Peyer's patch (tissue), 4 donors: ENCODE measurements around the gene IQGAP2. TPM values are rescaled to one million over a fixed set of nuclear protein-coding genes. Genes with fewer than 3 reads are reported as not detected.

Experiments
- DNase-seq, 3 donors: peaks; one replicate each; pipeline ENCODE4 v3.0.0-alpha.2; 2017 to 2019
- H3K27ac ChIP-seq, 4 donors: fragments of 200-600 bp; sonication (generic); one replicate each; pipeline ENCODE4 v1.5.1; 2016 to 2019
- H3K27me3 ChIP-seq, 2 donors: fragments of 200-600 bp; sonication (generic); one replicate each; pipeline ENCODE4 v1.5.1; 2019
- H3K36me3 ChIP-seq, 3 donors: fragments of 200-600 bp; sonication (generic); one replicate each; pipeline ENCODE4 v1.5.1; 2016 to 2019
- H3K4me1 ChIP-seq, 4 donors: fragments of 200-600 bp; sonication (generic); one replicate each; pipeline ENCODE4 v1.5.1; 2016 to 2019
- H3K4me3 ChIP-seq, 4 donors: fragments of 200-600 bp; sonication (generic); 1 replicate in 3 of 4; 2 replicates in 1 of 4; pipeline ENCODE4 v1.5.1; 2016 to 2019; ENCODE audit warnings: mild to moderate bottlenecking in 1 of 4
- H3K9me3 ChIP-seq, 4 donors: fragments of 200-600 bp; sonication (generic); one replicate each; pipeline ENCODE4 v1.5.1; 2016 to 2019; ENCODE audit warnings: mild to moderate bottlenecking in 1 of 4
- CTCF ChIP-seq, 6 experiments: fragments of 450-650 bp in 4 of 6; fragments of 200-600 bp in 2 of 6; sonication (generic) in 1 of 6; IDR thresholded peaks; one replicate each; pipeline ENCODE4 v1.5.1; 2017 to 2019; ENCODE audit warnings: antibody characterized with exemption in 6 of 6, mild to moderate bottlenecking in 3 of 6, moderate library complexity in 1 of 6
- POLR2A ChIP-seq, 2 donors: fragments of 450-650 bp; IDR thresholded peaks; one replicate each; pipeline ENCODE4 v1.5.1; 2017; ENCODE audit warnings: antibody characterized with exemption in 2 of 2, mild to moderate bottlenecking in 2 of 2, moderate library complexity in 2 of 2
- total RNA-seq, 4 donors: library from RNA; depleted of rRNA; stranded (reverse); fragments of >200 nt; gene quantifications; one replicate each; pipeline ENCODE4 v1.1.0, GENCODE V29; 2016

IQGAP2 gene
- total RNA-seq, 4 donors from 2014 or later: 58.6 to 110 (median 84.7) TPM

GRCh38 chr5:76455531-76456133 is 52.5 kb downstream of the IQGAP2 start:
- no peak overlapping the region for H3K4me3 ChIP-seq
- no peak overlapping the region for H3K27ac ChIP-seq
- H3K36me3 ChIP-seq: no peaks in the 10 kb centered on the region
- TF ChIP-seq POLR2A (IDR thresholded peaks at IDR 0.05) (no peak), CTCF (IDR thresholded peaks at IDR 0.05) (no peak)
- H3K4me1 ChIP-seq: peaks cover 0 to 24% (median 2%) of the 10 kb centered on the region in 4 donors
- no peaks in the 10 kb centered on the region for H3K27me3 ChIP-seq
- H3K9me3 ChIP-seq: no peaks in the 10 kb centered on the region
- no peak for DNase-seq

GRCh38 chr5:76456258-76456657 is 53.2 kb downstream of the IQGAP2 start:
- Histone ChIP-seq H3K9me3 (no peaks in the 10 kb centered on the region), H3K4me1 (peaks cover 0 to 21% (median 2%) of the 10 kb centered on the region in 4 donors), H3K27me3 (no peaks in the 10 kb centered on the region), H3K36me3 (no peaks in the 10 kb centered on the region), H3K27ac (no peak overlapping the region), H3K4me3 (no peak overlapping the region)
- no peak for TF ChIP-seq CTCF (IDR thresholded peaks at IDR 0.05)
- TF ChIP-seq POLR2A (IDR thresholded peaks at IDR 0.05): no peak
- no peak for DNase-seq

- Histone ChIP-seq H3K4me3 (no peak overlapping the region), H3K4me1 (peaks cover 0 to 23% (median 2%) of the 10 kb centered on the region in 4 donors), H3K9me3 (no peaks in the 10 kb centered on the region), H3K36me3 (no peaks in the 10 kb centered on the region), H3K27ac (peak overlapping the region in 3 of 4 donors; percentile 16 to 79 (median 32)), H3K27me3 (no peaks in the 10 kb centered on the region)
- no peak for DNase-seq
- no peak for TF ChIP-seq CTCF (IDR thresholded peaks at IDR 0.05)
- TF ChIP-seq POLR2A (IDR thresholded peaks at IDR 0.05): no peak
Observed at GRCh38 chr5:76457674-76458485, 54.8 kb downstream of the IQGAP2 start.

- Histone ChIP-seq H3K27ac (peak overlapping the region in 3 of 4 donors; percentile 16 to 79 (median 32)), H3K27me3 (no peaks in the 10 kb centered on the region), H3K4me1 (peaks cover 0 to 28% (median 2%) of the 10 kb centered on the region in 4 donors), H3K36me3 (no peaks in the 10 kb centered on the region), H3K9me3 (no peaks in the 10 kb centered on the region), H3K4me3 (no peak overlapping the region)
- no peak for TF ChIP-seq POLR2A (IDR thresholded peaks at IDR 0.05)
- no peak for TF ChIP-seq CTCF (IDR thresholded peaks at IDR 0.05)
- no peak for DNase-seq
Observed at GRCh38 chr5:76458486-76458830, 55.4 kb downstream of the IQGAP2 start.

- Histone ChIP-seq H3K4me3 (no peak overlapping the region), H3K27ac (no peak overlapping the region), H3K4me1 (peaks cover 0 to 28% (median 2%) of the 10 kb centered on the region in 4 donors), H3K27me3 (no peaks in the 10 kb centered on the region), H3K9me3 (no peaks in the 10 kb centered on the region), H3K36me3 (no peaks in the 10 kb centered on the region)
- no peak for TF ChIP-seq CTCF (IDR thresholded peaks at IDR 0.05)
- no peak for TF ChIP-seq POLR2A (IDR thresholded peaks at IDR 0.05)
- no peak for DNase-seq
Observed at GRCh38 chr5:76460104-76460503, 57.0 kb downstream of the IQGAP2 start.
